ENCODE results near the gene TRIM44.

DNA sequence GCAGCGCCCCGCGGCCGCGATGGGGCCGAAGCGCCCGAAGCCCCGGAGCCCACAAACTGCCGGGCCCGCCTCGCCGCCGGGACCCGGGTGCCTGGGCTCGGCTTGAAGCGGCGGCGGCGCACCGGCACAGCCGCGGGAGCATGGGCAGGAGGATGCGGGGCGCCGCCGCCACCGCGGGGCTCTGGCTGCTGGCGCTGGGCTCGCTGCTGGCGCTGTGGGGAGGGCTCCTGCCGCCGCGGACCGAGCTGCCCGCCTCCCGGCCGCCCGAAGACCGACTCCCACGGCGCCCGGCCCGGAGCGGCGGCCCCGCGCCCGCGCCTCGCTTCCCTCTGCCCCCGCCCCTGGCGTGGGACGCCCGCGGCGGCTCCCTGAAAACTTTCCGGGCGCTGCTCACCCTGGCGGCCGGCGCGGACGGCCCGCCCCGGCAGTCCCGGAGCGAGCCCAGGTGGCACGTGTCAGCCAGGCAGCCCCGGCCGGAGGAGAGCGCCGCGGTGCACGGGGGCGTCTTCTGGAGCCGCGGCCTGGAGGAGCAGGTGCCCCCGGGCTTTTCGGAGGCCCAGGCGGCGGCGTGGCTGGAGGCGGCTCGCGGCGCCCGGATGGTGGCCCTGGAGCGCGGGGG lies 44.0 kb upstream of the TRIM44 start:
- no peak for TF ChIP-seq POLR2A (IDR thresholded peaks at IDR 0.05)
- TF ChIP-seq, protein P1, sequence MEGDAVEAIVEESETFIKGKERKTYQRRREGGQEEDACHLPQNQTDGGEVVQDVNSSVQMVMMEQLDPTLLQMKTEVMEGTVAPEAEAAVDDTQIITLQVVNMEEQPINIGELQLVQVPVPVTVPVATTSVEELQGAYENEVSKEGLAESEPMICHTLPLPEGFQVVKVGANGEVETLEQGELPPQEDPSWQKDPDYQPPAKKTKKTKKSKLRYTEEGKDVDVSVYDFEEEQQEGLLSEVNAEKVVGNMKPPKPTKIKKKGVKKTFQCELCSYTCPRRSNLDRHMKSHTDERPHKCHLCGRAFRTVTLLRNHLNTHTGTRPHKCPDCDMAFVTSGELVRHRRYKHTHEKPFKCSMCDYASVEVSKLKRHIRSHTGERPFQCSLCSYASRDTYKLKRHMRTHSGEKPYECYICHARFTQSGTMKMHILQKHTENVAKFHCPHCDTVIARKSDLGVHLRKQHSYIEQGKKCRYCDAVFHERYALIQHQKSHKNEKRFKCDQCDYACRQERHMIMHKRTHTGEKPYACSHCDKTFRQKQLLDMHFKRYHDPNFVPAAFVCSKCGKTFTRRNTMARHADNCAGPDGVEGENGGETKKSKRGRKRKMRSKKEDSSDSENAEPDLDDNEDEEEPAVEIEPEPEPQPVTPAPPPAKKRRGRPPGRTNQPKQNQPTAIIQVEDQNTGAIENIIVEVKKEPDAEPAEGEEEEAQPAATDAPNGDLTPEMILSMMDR (IDR thresholded peaks at IDR 0.05), result no peak

Measured in testis (tissue), 2 donors.